Umbilical cord (tissue), 2 donors: Measurements from ENCODE around the gene TMEM91. TPM values are rescaled to one million over a fixed set of nuclear protein-coding genes. Genes with fewer than 3 reads are reported as not detected.
A peak's percentile ranks its signal among the peaks of the same experiment; 100 is the strongest.

ENCODE experiments used
- DNase-seq: peaks from one replicate; pipeline ENCODE4 v3.0.0-alpha.2; 2015; ENCODE audit warnings: low spot score
- total RNA-seq: library from RNA; depleted of rRNA; stranded (reverse); fragments of >200 nt; gene quantifications from one replicate; pipeline ENCODE4 v1.2.3, GENCODE V29; 2014; ENCODE audit warnings: low replicate concordance; ENCODE audit not compliant: insufficient read depth

TMEM91 gene
- total RNA-seq, 1 donor from 2014 or later: 32.0 TPM

DNA sequence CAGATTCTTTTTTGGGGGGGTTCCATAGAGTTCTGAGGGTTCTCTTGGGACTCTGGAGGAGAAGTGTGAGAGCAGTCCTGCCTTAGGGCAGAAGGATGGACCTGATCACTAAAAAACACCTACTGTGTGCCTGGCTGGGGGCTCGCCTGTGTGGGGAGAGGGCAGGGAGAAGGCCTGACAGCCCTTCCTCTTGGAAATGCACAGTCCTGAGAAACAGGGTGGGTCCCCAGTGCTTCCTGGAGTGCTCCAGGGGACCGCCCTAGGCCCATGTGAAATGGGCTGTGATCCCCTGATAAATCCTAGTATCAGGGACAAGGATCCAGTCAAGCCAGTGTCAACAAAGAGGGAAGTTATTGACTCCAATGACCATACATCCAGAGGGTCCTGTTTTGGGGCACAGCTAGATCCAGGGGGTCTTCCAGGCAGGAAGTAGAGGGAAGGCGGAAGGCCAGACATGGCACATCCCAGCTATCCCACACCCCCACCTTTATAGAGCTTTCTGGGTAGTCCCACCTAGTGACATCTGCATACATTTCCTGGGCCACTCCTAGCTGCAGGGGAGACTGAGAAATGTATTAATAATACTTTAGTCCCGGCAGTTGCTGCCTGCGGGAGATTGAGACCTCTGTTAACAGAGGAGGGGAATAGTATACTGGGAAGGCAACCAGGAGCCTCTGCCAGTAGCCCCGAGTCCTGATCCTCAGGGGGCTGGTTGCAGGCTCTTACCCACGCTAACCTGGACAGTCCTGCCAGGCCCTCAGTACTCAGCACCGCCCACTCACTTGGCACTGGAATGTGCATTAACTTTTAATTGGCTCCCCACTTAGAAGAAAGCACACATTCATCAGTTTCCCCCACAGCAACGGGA lies 35.0 kb downstream of the TMEM91 start:
- DNase-seq: no peak

DNA sequence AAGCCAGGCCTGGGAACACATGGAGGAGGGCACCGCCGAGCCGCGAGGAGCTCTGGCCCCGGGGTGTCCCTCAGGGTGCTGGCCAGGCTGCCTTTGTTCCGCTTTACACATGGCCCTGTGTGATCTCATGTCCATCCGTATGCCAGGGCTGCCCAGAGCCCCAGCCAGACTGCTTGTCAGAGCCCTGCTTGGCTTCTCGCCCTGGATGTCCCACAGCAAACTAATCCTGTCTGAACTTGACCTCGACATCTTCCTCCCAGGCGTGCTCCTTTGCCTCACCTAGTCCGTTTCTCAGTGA lies 35.6 kb downstream of the TMEM91 start:
- DNase-seq: no peak

DNA sequence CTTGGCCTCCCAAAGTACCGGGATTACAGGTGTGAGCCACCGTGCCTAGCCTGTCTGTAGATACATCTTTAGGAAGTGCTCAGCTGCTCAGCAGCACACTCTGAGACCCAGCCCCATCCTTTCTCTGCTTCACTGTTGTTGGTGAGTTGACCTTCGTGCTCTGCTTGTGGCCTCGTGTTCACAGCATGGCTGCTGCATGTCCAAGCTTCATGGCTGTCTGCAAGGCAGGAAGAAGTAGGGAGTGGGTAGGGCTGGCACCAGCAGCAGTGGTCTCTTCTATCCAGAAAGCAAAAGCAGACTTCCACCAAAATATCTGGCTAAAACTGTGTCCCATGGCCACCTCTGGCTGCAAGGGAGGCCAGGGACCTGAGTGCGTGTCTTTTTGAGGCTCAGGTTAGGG lies 36.6 kb downstream of the TMEM91 start:
- no peak for DNase-seq

DNA sequence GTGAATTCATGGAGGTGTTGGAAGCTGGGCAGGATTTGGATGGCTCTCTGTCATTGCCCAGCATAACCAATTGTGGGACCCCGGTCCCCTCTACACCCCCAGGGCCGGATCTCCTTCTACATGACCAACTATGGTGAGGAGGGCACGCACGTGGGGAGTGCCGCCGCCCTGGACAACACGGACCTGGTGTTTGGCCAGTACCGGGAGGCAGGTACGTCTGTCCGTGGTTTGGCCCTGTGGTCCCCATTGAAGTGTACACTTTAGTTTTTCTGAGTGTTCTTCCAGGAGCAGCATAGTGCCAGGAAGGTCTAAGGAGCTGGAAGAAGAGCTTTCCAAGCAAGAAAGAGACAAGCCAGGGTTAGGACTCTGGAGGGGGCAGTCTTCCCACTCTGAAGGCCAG lies 37.6 kb downstream of the TMEM91 start:
- DNase-seq: no peak

DNA sequence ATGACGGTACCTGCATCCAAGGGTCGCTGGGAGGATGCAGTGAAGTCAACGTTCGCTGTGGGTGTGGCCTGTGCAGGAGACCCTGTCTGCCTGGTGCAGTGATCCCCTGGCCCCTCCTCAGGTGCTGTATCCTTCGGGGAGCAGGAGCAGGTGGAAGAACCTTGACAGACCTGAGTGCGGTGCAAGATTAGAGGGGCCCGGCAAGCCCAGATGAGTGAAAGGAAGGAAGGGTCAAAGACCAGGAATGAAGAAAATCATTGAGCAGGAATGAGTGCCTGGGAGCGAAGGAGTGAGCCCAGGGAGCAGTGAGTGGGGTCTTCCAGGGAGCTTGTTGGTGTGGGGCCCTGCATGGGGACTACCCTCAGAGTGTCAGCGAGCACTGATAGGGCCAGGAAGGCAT lies 38.1 kb downstream of the TMEM91 start:
- no peak for DNase-seq

DNA sequence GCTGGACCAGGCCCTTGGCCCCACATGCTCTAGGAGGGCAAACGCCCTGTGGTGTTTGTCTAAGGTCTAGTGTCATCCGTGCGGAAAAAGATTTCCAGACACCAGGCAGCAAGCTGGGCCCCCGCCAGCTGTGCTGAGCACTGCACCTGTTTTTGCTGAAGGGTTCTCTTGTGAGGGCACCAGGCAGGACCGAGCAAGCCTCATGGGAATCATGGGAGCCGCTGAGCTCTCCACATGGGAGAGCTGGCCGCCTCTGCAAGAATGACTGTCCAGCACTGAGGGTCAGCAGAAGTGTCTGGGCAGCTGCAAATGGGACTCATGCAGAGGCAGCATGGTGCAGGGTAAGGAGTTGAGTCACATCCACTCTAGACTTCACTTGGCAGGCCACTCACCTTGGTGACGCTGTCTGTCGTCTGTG lies 38.8 kb downstream of the TMEM91 start:
- no peak for DNase-seq

DNA sequence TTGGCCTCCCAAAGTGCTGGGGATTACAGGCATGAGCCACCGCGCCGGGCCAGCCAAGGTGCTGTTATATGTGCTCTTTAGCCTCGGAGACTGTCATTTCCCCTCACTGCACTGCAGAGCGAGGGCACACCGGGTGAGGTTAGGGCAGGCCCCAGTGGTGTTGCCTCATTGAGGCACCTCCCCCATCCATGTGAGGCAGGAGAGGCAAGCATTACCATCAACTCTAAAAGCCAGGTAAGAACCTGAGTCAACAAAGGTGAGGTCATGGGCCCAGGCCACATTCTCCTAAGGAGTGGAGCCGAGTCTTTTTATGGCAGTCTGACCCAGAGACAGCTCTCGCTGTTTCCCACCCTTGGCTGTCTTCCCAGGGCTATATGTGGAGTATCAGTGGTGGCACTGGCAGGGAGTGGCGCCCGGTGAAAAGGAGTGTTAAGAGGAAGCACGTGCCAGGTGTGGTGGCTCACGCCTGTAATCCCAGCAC lies 39.9 kb downstream of the TMEM91 start:
- no peak for DNase-seq

DNA sequence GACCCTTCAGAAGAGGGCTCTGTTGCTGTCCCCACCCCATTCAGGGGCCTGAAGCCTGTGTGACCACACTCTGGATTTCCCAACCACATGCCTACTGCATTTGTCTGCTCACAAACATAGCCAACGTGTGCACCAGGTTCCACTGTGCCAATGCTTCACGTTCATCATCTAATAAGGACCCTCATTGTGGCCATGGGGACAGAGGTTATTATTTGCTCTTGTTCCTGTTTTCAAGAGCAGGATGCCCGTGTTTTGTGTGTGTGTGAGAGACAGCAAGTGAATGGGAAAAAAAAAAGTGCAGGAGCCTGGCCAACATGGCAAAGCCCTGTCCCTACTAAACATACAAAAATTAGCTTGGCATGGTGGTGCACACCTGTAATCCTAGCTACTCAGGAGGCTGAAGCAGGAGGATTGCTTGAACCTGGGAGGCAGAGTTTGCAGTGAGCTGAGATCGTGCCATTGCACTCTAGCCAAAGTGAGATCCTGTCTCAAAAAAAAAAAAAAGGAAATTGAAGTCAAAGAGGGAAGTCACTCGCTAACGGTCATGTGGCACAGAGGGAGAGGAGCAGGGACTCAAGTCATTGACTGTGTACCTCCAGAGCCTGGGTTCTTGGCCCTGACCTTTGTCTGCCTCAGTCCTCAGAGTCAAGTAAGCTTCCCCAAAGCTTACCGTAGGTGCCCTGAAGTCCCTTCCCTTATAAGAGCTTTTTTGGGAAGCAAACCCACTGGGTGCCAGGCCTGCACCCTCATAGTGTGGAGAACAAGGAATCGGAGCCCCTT lies 44.0 kb downstream of the TMEM91 start:
- DNase-seq: no peak

DNA sequence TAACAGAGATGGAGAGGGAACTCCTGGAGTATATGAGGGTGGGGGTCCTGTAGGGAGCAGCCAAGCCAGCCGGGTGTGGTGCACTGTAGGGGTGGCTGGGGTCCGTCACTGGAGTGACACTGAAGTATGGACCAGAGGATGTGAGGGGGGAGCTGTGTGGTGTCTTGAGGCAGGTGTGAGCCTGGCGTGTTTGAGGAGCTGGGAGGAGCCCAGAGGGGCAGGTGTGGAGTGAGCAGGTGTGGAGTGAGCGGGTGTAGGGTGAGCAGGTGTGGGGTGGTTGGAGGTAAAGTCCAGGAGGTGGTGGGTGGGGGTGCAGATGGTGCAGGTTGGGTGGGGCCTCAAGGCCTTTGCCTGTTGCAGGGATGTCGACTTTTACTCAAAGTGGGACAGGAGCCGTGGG lies 45.0 kb downstream of the TMEM91 start:
- DNase-seq: no peak

DNA sequence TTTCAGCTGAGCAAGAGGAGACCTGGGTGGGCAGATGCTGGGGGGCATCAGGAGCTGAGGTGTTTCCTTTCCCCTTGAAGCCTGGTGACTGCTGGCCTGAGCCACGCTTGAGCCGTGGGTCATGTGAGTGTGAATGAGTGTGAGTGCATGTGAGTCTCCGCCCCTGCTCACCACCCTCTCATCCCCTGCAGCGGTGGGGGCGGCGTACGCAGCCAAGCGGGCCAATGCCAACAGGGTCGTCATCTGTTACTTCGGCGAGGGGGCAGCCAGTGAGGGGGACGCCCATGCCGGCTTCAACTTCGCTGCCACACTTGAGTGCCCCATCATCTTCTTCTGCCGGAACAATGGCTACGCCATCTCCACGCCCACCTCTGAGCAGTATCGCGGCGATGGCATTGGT lies 45.6 kb downstream of the TMEM91 start:
- DNase-seq: no peak

DNA sequence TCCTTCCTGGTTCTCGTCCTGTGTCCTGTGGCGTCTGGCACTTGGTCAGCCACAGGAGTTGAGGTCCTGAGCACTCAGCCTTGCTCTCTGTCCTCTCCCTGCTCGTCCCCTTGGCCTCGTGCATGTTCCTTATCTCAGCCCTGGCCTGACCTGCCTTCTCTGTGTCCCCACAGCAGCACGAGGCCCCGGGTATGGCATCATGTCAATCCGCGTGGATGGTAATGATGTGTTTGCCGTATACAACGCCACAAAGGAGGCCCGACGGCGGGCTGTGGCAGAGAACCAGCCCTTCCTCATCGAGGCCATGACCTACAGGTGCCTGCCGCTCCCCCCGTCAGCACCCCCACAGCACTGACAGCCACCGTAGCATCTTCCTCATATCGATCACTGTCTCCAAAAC lies 46.1 kb downstream of the TMEM91 start:
- no peak for DNase-seq

DNA sequence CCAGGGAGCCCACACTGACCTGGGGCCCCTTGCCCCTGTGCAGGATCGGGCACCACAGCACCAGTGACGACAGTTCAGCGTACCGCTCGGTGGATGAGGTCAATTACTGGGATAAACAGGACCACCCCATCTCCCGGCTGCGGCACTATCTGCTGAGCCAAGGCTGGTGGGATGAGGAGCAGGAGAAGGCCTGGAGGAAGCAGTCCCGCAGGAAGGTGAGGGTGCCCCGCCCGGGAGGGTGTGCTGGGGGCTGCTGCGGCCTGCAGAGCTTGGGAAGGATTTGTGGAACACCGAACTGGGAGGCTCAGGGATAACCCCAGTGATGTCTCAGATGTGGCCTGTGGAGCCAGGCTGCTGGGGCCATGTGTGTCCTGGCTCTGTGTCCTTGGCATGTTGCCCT lies 46.6 kb downstream of the TMEM91 start:
- no peak for DNase-seq

DNA sequence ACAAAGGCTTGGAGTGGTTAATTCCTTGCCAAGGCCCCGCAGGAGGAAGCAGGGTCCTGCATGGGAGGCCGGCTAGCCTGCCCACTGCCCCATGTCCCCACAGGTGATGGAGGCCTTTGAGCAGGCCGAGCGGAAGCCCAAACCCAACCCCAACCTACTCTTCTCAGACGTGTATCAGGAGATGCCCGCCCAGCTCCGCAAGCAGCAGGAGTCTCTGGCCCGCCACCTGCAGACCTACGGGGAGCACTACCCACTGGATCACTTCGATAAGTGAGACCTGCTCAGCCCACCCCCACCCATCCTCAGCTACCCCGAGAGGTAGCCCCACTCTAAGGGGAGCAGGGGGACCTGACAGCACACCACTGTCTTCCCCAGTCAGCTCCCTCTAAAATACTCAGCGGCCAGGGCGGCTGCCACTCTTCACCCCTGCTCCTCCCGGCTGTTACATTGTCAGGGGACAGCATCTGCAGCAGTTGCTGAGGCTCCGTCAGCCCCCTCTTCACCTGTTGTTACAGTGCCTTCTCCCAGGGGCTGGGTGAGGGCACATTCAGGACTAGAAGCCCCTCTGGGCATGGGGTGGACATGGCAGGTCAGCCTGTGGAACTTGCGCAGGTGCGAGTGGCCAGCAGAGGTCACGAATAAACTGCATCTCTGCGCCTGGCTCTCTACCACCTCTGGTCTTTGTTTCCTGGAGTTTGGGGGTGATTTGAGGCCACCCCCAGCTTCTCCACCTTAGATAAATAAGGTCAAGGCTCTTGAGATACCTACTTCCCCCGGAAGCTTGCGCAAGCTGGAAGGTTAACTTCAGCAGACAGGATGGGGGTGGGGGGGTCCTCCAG lies 48.2 kb downstream of the TMEM91 start:
- DNase-seq: no peak

DNA sequence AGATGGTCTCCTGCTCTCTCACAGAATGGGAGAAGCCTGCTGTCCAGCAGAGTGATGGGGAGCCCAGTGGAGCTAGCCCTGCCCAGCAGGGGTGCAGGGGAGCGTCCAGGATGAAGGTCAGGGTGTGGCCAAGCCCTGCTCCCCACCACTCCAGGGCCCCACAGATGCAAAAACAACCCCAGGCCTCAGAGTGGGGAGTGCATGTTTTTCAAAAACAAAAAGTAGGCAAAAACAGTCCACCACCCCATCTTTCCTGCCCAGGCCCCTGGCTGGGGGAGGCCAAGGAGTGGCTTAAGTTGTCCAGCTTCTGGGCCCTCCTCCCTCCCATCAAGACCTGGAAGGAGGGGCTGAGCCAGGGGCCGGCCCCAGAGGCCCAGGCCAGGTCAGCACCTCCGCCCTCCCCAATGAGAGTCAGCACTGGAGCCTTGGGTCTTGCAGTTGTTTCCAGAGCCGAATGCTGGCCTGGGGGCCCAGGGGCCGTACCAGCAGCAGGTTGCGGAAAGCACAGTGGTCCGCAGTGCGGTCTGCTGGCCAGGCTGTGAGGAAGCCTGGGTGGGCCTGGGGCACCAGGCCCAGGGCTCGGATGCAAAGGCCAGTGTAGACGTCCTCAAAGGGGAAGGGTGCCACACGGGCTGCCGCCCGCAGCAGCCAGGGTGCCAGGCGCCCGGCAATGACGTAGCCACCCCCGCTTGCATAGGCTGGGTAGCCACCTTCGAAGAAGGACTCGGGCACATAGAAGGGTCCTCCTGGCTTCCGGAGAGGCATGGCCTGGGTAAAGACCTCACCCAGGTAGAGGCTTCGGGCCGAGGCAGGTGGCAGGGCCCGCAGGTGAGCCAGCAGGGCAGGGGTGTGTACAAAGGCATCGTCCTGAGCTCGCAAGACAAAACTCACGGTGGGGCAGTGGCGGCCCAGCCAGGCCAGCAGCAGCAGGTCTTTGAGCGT lies 49.1 kb downstream of the TMEM91 start:
- no peak for DNase-seq

DNA sequence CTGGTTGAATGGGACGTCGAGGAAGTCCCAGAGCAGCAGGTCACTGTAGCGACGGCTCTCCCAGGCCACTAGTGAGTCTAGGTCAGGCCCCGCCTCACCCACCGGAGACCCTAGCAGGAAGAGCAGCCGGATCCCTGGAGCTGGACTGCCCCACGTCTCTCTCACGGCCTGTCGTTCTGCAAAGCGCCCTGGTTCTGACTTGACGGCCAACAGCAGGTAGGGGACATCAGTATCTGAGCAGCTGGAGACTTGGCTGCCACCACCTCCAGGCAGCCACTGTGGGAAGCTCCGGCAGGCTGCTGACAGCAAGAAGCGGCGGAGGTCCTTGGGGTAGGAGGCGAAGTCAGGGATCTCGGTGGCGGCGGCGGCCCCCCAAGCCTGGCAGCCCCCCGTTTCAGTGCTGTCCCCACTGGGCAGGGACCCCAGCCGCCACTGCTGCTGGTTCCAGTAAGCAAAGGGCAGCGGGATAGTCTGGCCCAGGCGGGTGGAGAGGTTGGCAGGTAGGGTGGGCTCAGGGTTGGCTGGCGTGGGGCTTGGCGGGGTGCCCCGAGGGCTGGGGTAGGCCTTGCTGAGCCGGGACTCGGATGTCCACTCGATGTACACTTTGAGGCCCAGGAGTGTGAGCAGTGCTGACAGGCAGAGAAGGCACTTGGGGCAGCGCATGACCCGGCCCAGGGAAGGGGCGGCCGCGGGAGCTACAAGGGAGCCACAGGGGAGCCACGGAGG lies 49.9 kb downstream of the TMEM91 start:
- no peak for DNase-seq

DNA sequence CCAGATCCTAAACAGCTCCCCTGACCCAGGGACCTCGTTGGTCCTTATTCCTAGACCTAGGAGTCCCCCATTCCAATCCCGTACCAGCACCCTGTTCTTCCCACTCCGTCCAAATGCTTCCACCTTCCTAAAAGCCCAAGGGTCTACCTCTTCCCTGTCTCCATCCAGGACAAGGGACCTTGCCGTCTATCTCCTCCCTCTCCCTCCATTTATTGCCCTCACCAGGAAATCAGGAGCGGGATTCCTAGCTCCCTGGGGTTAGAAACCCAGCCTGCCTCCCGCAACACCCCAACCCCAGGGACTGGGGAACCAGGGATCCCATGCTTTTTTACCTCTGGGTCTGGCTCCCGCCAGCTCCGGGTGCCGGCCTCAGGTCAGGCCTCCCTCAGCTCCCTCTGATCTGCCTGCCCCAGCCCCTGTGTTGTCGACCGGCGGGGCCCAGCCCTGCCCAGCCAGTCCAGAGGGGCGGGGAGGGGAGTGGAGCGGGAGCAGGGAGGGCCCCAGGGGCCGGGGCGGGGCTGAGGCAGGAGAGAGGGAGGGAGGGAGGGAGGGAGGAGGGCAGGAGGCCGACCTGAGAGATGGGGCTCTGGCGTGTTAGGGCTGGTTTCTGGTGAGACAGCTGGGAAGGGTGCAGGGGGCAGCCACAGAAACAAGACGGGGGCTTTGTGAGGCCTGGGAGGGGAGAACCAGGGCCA lies 50.8 kb downstream of the TMEM91 start, which contains the start of gene B3GNT8:
TSS of gene B3GNT8 (minus strand) at position 423 of the 695 bp plus-strand sequence. CDS start 596 bp downstream, outside the sequence.
- DNase-seq: peak; percentile 93

DNA sequence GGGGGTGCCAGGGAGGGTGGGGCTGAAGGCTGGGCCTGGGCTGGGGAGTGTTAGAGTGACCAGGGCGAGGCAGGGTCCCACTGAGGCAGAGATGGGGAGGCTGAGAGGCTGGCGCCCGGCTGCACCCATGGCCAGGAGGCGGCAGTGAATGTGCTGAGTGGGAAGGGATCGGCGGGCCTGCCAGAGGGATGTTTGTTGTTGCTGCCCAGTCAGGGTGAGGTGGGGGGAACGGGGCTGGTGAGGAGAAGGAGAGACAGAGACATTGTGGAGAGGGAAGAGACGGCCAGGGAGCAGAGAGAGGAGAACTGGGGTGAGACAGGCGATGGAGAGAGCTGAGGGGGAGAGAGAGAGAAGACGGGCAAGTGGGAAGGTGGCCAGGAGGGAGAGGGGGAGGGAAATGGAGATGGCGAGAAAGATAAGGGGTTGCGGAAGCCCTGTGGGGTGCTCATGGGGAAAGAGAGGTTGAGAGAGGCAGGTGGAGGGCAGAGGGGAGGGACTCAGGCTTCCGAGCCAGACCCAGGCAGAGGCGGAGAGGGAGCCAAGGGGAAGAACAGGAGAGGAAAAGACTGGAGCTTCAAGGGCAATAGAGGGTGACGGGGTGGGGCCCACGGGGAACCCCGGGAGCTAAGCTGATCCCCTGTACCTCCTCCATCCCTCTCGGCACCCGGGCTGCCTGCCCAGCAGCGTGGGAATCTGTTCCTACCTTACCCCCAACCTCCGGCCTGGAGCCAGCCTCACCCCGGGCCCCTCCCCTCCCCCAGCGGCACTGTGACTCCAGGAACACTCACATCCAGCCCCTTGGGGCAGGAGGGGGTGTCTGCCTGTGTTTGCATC lies 51.5 kb downstream of the TMEM91 start:
- peak; percentile 31 for DNase-seq

DNA sequence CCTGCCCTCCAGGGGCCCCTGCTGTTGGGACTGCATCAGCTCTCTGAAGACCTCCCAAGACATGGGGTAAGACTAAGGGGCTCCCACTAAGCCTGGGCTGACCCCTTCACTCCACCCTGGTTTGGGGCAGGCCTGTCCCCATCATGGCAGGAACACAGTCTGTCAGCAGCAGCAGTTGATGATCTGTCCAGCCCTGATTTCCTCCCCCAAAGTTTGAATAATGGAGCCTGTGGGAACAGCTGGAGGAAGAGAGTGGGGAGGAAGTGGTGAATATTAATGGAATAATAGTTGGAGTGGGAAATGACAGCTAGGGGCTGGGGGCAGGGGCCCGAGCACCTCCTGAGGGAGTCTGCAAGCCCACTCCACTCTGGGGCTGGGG lies 52.1 kb downstream of the TMEM91 start:
- DNase-seq: no peak

DNA sequence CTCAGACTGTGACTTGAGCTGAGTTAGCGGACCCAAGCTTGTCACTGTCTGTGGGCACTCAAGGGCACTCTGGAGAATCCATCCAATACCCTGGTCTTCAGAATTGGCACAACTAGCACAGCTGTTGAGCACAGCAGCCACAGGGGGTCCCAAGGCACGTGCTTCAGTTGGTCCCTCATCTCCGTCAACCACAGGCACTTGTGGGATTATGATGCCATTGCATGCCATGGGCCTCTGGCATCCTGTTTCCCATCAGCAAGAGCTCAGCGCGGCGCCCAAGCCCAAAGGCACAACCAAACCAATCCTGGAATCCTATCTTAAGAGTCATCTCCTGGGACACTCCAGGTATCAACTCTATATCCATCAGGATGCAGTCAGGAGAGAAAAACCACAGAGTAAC lies 54.6 kb downstream of the TMEM91 start:
- no peak for DNase-seq
